NCI-H774 (cell line): Measurements from ENCODE around the gene VSIG1.

ENCODE experiments used
- DNase-seq: peaks from one replicate; lab custom pipeline; 2025; lab: John Stamatoyannopoulos, UW

Gene VSIG1

GRCh38 chrX:108064613-108065012 lies 19.7 kb downstream of the VSIG1 start:
- no peak for DNase-seq

GRCh38 chrX:108068121-108068520 lies 23.3 kb downstream of the VSIG1 start:
- no peak for DNase-seq

GRCh38 chrX:108070891-108071290 lies 26.0 kb downstream of the VSIG1 start:
- DNase-seq: no peak

- no peak for DNase-seq
Measured at GRCh38 chrX:108071578-108071977, 26.7 kb downstream of the VSIG1 start.

GRCh38 chrX:108072746-108073145 lies 27.9 kb downstream of the VSIG1 start:
- no peak for DNase-seq

- DNase-seq: no peak
Measured at GRCh38 chrX:108081110-108081509, 36.2 kb downstream of the VSIG1 start.

- DNase-seq: no peak
Measured at GRCh38 chrX:108087792-108088191, 42.9 kb downstream of the VSIG1 start.

- no peak for DNase-seq
Measured at GRCh38 chrX:108088511-108088910, 43.6 kb downstream of the VSIG1 start.

GRCh38 chrX:108090491-108091263 lies 45.8 kb downstream of the VSIG1 start:
- DNase-seq: no peak

GRCh38 chrX:108091264-108091877 lies 46.5 kb downstream of the VSIG1 start, which contains the start of the genes ATG4A and PSMD10:
ATG4A (plus strand) TSS chrX:108091778; CDS start chrX:108091827, 49 bp downstream.
PSMD10 (minus strand) TSS chrX:108091542; CDS start chrX:108091520, 22 bp downstream.
- peak; percentile 86 for DNase-seq

GRCh38 chrX:108091878-108092291 lies 47.0 kb downstream of the VSIG1 start:
- no peak for DNase-seq

GRCh38 chrX:108097380-108097779 lies 52.5 kb downstream of the VSIG1 start:
- no peak for DNase-seq

- no peak for DNase-seq
Measured at GRCh38 chrX:108105473-108105872, 60.6 kb downstream of the VSIG1 start.

- DNase-seq: no peak
Measured at GRCh38 chrX:108114541-108114940, 69.7 kb downstream of the VSIG1 start.

- DNase-seq: no peak
Measured at GRCh38 chrX:108117988-108118387, 73.1 kb downstream of the VSIG1 start.

- DNase-seq: no peak
Measured at GRCh38 chrX:108121291-108121690, 76.4 kb downstream of the VSIG1 start.

GRCh38 chrX:108122748-108123147 lies 77.9 kb downstream of the VSIG1 start:
- no peak for DNase-seq

GRCh38 chrX:108123591-108124366 lies 78.9 kb downstream of the VSIG1 start:
- DNase-seq: no peak

GRCh38 chrX:108126661-108127060 lies 81.8 kb downstream of the VSIG1 start:
- no peak for DNase-seq

- DNase-seq: no peak
Measured at GRCh38 chrX:108127152-108127551, 82.3 kb downstream of the VSIG1 start.
